Tibial artery (tissue), 4 donors: ENCODE results near the gene IL2RA.
A peak's percentile ranks its signal among the peaks of the same experiment; 100 is the strongest.

Source experiments
- DNase-seq, 2 donors: peaks; one replicate each; pipeline ENCODE4 v3.0.0-alpha.2; 2019
- H3K27ac ChIP-seq, 2 donors: fragments of 200-600 bp; sonication (generic) in 1 of 2; 1 replicate in 1 of 2; 2 replicates in 1 of 2; pipeline ENCODE4 v1.5.1; 2018 to 2019; ENCODE audit warnings: mild to moderate bottlenecking in 1 of 2
- H3K27me3 ChIP-seq, 2 donors: fragments of 200-600 bp; sonication (generic) in 1 of 2; one replicate each; pipeline versions ENCODE4 v1.5.1 to v1.6.0; 2016 to 2019
- H3K36me3 ChIP-seq, 3 donors: fragments of 200-600 bp; sonication (generic) in 2 of 3; one replicate each; pipeline ENCODE4 v1.5.1; 2016 to 2019; ENCODE audit warnings: mild to moderate bottlenecking in 2 of 3
- H3K4me1 ChIP-seq, 4 donors: fragments of 200-600 bp; sonication (generic) in 2 of 4; 1 replicate in 3 of 4; 2 replicates in 1 of 4; pipeline ENCODE4 v1.5.1; 2016 to 2019
- H3K4me3 ChIP-seq, 2 donors: fragments of 200-600 bp; sonication (generic) in 1 of 2; 1 replicate in 1 of 2; 2 replicates in 1 of 2; pipeline ENCODE4 v1.5.1; 2018 to 2019; ENCODE audit warnings: mild to moderate bottlenecking in 2 of 2
- H3K9me3 ChIP-seq, 3 donors: fragments of 200-600 bp; sonication (generic) in 1 of 3; one replicate each; pipeline ENCODE4 v1.5.1; 2016 to 2019
- intact Hi-C: fragments of 100-400 bp; cut with DNase I; formaldehyde crosslinking; loops from one replicate; pipeline ENCODE4 v1.15.0; 2023; ENCODE audit warnings: low total_unique reads
- TF ChIP-seq, protein P1 (sequence below), 2 experiments: fragments of 200-600 bp in 1 of 2; fragments of 450-650 bp in 1 of 2; IDR thresholded peaks; one replicate each; pipeline ENCODE4 v1.5.1; 2017 to 2019; ENCODE audit warnings: antibody characterized with exemption in 2 of 2, mild to moderate bottlenecking in 1 of 2, moderate library complexity in 1 of 2

The IL2RA gene

DNA sequence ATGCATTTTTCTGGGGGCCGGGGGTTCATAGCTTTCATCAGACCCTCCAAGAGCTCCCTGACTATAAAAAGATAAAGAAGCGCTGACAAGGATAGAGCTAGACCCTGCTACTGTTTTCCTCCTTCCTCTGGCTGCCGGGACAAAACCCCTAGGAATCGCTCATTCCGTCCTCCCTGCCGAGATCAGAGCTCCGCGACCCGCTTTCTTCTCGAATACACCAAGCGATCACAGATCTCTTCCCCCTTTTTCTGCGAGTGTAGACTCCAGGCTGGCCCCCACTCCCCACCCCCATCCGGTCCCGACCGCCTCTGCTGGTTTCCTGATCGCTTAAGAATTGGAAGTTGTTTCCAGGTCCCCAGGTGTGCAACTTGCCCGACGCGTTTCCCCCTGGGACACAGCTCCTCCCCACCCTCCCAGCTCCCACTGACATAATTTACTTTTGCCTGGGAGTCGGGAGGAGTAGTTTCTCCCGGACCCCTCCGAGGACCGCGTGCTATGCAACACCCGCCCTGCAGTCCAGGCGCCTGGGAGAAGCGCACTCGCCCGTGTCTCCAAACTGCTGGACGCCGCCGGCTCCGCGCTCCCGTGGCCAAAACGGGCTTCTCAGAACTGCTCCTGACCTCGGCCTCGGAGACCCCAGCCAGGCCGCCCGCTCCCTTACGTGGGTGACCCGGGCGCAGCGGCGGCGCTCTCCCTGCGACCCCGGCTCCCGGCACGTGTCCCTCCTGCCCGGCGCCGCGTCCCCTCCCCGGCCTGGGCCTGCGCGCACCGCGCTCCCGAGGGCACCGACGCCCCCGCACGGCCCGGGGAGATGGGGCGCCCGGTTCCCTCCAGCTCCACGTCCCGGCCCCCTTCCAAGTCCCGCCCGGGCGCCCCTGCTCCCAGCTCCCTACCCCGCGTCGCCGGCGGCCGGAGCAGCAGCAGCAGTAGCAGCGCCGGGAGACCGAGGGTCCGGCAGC is 85.4 kb downstream of the IL2RA start:
- no peaks in the 10 kb centered on the region for H3K9me3 ChIP-seq
- H3K4me1 ChIP-seq = peaks cover 0 to 17% (median 5%) of the 10 kb centered on the region in 4 donors
- peak overlapping the region; percentile 78 to 95 for H3K4me3 ChIP-seq
- intact Hi-C loops = no loop called here
- no peaks in the 10 kb centered on the region for H3K36me3 ChIP-seq
- DNase-seq = no peak
- no peaks in the 10 kb centered on the region for H3K27me3 ChIP-seq
- TF ChIP-seq, protein P1, sequence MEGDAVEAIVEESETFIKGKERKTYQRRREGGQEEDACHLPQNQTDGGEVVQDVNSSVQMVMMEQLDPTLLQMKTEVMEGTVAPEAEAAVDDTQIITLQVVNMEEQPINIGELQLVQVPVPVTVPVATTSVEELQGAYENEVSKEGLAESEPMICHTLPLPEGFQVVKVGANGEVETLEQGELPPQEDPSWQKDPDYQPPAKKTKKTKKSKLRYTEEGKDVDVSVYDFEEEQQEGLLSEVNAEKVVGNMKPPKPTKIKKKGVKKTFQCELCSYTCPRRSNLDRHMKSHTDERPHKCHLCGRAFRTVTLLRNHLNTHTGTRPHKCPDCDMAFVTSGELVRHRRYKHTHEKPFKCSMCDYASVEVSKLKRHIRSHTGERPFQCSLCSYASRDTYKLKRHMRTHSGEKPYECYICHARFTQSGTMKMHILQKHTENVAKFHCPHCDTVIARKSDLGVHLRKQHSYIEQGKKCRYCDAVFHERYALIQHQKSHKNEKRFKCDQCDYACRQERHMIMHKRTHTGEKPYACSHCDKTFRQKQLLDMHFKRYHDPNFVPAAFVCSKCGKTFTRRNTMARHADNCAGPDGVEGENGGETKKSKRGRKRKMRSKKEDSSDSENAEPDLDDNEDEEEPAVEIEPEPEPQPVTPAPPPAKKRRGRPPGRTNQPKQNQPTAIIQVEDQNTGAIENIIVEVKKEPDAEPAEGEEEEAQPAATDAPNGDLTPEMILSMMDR (IDR thresholded peaks at IDR 0.05) = no peak
- H3K27ac ChIP-seq = peak overlapping the region; percentile 80 to 87

DNA sequence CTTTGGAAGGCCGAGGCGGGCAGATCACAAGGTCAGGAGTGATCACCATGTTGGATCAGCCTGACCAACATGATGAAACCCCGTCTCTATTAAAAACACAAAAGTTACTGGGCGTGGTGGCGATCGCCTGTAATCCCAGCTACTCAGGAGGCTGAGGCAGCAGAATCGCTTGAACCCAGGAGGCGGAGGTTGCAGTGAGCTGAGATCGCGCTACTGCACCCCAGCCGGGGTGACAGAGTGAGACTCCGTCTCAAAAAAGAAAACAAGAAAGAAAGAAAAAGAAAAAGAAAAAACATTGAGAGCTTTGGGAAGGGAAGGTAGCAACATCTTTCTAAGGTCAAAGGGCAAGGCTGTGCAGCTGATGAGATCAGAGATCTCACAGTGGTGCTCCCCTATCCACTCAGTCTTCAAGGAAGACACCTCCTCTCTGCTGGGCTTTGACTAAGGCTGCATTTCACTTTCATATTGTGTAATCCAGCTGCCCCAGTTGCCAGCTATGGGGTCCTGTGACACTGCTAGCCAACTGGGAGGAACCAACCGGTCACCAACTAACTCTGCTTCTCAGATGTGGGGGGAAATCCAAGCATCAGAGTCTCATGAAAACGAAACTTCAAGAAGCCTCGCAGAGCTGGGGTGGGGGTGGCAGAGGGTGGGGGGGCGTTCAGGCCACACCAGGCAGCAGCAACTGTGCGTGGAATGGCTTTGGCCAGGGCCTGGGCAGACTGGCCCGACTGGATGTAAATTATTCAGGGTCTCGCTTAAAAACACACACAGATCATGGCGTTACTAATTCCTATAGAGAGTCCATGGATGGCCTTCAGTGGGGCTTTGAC is 86.3 kb downstream of the IL2RA start:
- peaks cover 0 to 17% (median 5%) of the 10 kb centered on the region in 4 donors for H3K4me1 ChIP-seq
- peak overlapping the region; percentile 80 to 87 for H3K27ac ChIP-seq
- intact Hi-C loops = no loop called here
- H3K36me3 ChIP-seq = no peaks in the 10 kb centered on the region
- peak overlapping the region; percentile 78 to 95 for H3K4me3 ChIP-seq
- peak; percentile 77 to 83 for DNase-seq
- H3K27me3 ChIP-seq = no peaks in the 10 kb centered on the region
- H3K9me3 ChIP-seq = no peaks in the 10 kb centered on the region
- TF ChIP-seq, protein P1 (IDR thresholded peaks at IDR 0.05) = no peak

DNA sequence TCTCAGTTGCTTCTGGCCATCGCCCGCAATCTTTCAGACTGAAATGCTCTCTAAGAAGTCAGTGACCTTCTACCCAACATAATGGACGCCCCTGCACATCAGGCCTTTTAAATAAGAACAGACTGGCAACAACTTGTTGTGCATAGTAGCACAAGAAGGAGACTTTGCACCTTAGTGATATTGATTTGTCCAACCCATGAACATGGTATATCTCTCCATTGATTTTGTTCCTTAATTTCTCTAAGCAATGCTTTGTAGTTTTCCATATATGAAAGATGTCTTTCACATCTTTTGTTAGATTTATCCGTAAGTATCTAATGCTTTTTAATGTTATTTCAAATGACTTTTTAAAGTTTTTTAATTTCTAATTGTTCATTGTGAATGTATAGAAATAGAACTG is 89.1 kb downstream of the IL2RA start:
- no peak overlapping the region for H3K27ac ChIP-seq

DNA sequence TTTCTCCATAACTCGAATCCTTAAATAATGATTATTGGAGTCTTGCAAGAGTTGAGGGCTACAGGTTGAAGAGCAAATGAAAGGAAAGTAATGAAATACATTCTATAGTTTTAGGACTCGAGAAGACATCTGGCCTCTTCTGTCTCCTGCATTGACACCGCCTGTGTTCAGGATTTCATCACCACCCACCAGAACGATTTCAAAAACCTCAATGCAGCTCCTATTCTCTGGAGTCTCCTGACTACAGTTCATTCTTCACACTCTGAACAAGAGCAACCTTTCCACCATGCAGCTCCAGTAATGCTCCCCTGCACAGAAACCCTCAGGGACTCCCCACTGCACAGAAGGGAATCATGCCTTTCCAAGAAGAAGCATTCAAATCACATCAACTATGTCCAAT is 90.3 kb downstream of the IL2RA start:
- TF ChIP-seq, protein P1 (IDR thresholded peaks at IDR 0.05) = no peak
- peaks cover 0 to 16% (median 5%) of the 10 kb centered on the region in 4 donors for H3K4me1 ChIP-seq
- H3K9me3 ChIP-seq = no peaks in the 10 kb centered on the region
- peaks cover 0 to 5% (median 0%) of the 10 kb centered on the region in 3 donors for H3K36me3 ChIP-seq
- H3K4me3 ChIP-seq = no peak overlapping the region
- intact Hi-C loops = no loop called here
- no peak overlapping the region for H3K27ac ChIP-seq
- DNase-seq = no peak
- H3K27me3 ChIP-seq = no peaks in the 10 kb centered on the region

More for the DNA sequence above, 89.1 kb downstream of the IL2RA start:
- H3K36me3 ChIP-seq = peaks cover 0 to 5% (median 0%) of the 10 kb centered on the region in 3 donors
- TF ChIP-seq, protein P1 (IDR thresholded peaks at IDR 0.05) = no peak
- no peak overlapping the region for H3K4me3 ChIP-seq
- DNase-seq = no peak
- H3K9me3 ChIP-seq = no peaks in the 10 kb centered on the region
- H3K27me3 ChIP-seq = no peaks in the 10 kb centered on the region
- H3K4me1 ChIP-seq = peaks cover 0 to 17% (median 5%) of the 10 kb centered on the region in 4 donors
- intact Hi-C loops = no loop called here

DNA sequence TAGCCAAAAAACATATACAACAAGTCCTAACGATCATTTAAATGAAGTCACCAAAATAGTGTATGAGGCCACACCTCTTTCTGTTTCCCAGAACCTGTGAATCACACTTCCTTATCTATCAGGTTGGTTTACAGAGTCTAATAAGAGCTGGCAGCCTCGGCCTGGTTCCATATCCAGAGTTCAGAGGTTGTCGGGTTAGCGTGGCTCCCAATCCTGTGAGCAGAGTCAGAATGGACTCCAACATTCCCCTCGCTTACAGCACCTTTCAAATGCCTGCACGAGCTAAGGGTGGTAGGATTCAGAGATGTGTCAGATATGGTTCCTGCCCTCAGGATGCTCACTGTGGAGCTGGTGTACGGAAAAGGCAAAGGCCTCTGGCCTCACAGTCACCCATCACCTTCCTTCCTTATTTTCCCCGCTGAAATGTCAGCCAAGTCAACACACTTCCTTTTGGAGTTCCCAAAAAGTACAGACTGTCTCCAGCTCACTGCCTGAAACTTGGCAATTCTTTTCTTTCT is 90.8 kb downstream of the IL2RA start:
- no peak for DNase-seq
- no peaks in the 10 kb centered on the region for H3K27me3 ChIP-seq
- H3K27ac ChIP-seq = no peak overlapping the region
- TF ChIP-seq, protein P1 (IDR thresholded peaks at IDR 0.05) = no peak
- no peak overlapping the region for H3K4me3 ChIP-seq
- peaks cover 0 to 11% (median 5%) of the 10 kb centered on the region in 4 donors for H3K4me1 ChIP-seq
- intact Hi-C loops = no loop called here
- no peaks in the 10 kb centered on the region for H3K9me3 ChIP-seq
- peaks cover 0 to 5% (median 0%) of the 10 kb centered on the region in 3 donors for H3K36me3 ChIP-seq
